ENCODE measurements around the gene SOS1. TPM values are rescaled to one million over a fixed set of nuclear protein-coding genes. Genes with fewer than 3 reads are reported as not detected.
"Not testable (repeated sequence)": the region's sequence is repeated elsewhere in the genome, so short reads cannot be mapped to it uniquely, and the experiment has no call there.

SOS1 gene
- total RNA-seq, 1 experiment from 2014 or later, result 28.7 TPM

DNA sequence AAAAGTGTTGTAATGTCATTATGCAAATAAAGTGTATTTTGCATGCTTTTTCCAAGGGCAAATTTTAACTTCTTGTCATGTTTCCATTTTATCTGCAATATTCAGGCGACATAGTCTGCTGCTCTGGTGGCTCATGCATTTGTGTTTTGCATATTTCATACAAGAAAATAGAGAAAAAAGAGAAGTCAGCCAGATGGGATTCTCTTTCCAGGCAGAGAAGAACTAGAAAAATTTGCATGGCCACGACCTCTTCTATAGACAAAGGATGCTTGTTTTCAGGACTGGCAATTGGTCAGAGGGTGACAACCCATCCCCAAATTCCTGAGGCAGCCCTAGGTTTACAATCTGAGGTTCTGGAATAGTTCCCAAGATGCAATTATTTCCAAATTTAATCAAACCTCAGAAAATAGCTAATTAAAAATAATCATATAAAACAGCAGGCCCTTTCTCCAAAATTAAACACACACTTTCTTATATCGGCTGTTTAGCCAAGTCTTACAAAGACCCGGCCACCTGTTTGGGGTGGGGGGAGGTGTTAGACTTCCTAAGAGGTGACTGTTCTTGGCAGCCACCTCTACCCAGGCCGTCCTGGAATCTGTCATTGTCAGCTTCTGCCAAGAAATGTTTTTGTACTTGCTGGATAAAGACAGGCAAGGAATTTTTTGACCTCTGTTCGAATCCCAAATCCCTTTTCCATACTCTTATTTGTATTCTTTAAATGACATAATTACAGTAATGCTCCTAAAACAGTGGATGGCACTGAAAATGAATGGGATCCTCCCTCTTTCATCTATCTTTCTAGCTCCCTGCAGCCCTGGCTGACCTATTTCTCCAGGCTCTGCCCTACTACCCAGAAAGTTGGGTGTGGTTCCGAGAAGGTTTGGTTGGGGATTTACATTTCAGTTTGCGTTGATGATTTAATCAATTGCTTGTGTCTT is 20.8 kb upstream of the SOS1 start:
- CTCF ChIA-PET, result no interaction called here
- DNase-seq (ENCODE audit: low read depth, low spot score) (no peak), ATAC-seq (no peak)

DNA sequence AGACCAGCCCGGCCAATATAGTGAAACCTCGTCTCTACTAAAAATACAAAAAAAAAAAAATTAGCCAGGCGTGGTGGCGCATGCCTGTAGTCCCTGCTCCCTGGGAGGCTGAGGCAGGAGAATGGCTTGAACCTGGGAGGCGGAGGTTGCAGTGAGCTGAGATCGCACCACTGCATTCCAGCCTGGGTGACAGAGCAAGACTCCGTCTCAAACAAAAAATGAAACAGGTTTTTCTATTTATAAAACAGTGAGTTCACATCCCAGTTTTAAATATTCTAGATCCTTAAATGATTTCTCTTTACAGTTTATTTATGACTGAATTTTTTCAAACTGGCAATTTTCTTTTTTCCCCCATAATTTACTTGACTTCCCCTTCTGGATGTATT is 20.1 kb upstream of the SOS1 start:
- BruUV-seq (replicated peaks); H3K27ac ChIP-seq (ENCODE audit: low read length); H3K4me3 ChIP-seq (ENCODE audit: low read depth in 2 of 2, low read length in 2 of 2); DNase-seq (ENCODE audit: low read depth, low spot score); H3K4me1 ChIP-seq (ENCODE audit: control insufficient read depth, insufficient read depth, low read length); H3K27me3 ChIP-seq (ENCODE audit: control insufficient read depth, insufficient read depth, low read length); H3K36me3 ChIP-seq (ENCODE audit: control insufficient read depth, insufficient read depth, low read length); intact Hi-C loops (cut with micrococcal nuclease; ENCODE audit: unreplicated experiment); POLR2A ChIA-PET; H3K9me3 ChIP-seq (ENCODE audit: control insufficient read depth, insufficient read depth, low read depth, low read length); CTCF ChIA-PET; ATAC-seq; in situ Hi-C loops (cut with HindIII; ENCODE audit: low pct_unique_long_range_greater_than_20kb, low sequenced_read_pairs): not testable (repeated sequence)

More for the DNA sequence above, 20.8 kb upstream of the SOS1 start:
- no peak overlapping the region for H3K4me3 ChIP-seq (ENCODE audit: low read depth in 2 of 2, low read length in 2 of 2)
- intact Hi-C loops (cut with micrococcal nuclease; ENCODE audit: unreplicated experiment) (no loop called here), in situ Hi-C loops (cut with HindIII; ENCODE audit: low pct_unique_long_range_greater_than_20kb, low sequenced_read_pairs) (no loop called here)
- TF ChIP-seq SIN3A (IDR thresholded peaks at IDR 0.05; ENCODE audit: borderline replicate concordance, insufficient read depth, low read depth, low read length), result no peak
- no peaks in the 10 kb centered on the region for H3K36me3 ChIP-seq (ENCODE audit: control insufficient read depth, insufficient read depth, low read length)
- no peaks in the 10 kb centered on the region for H3K9me3 ChIP-seq (ENCODE audit: control insufficient read depth, insufficient read depth, low read depth, low read length)
- H3K4me1 ChIP-seq (ENCODE audit: control insufficient read depth, insufficient read depth, low read length), result no peaks in the 10 kb centered on the region
- no peaks in the 10 kb centered on the region for H3K27me3 ChIP-seq (ENCODE audit: control insufficient read depth, insufficient read depth, low read length)
- POLR2A ChIA-PET, result no interaction called here
- no peak overlapping the region for H3K27ac ChIP-seq (ENCODE audit: low read length)
- no TSS peak for BruUV-seq (replicated peaks)

DNA sequence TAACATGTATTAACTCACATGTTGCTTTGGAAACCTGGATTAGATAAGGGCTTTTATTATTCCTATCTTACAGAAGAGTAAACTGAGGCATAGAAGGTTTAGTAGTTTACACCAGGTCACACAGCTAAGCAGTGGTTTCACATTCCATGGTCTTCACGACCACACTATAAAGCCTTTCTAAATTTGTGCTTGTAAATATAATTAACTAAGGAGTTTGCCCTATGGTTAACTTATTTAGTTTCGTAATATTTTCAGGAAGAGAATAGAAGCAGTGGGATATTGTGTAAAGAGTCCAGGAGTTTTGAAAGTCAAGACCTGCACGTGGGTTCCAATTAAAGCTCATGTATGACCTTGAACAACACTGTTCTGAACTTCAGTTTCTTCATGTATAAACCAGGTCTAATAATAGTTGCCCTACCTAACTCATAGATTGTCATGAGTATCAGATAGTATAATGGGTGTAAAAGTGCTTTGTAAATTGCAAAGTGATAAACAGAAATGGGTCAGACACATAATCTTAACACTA is 19.5 kb upstream of the SOS1 start:
- DNase-seq (ENCODE audit: low read depth, low spot score) (no peak), ATAC-seq (no peak)
- intact Hi-C loops (cut with micrococcal nuclease; ENCODE audit: unreplicated experiment) (no loop called here), in situ Hi-C loops (cut with HindIII; ENCODE audit: low pct_unique_long_range_greater_than_20kb, low sequenced_read_pairs) (no loop called here)
- no peaks in the 10 kb centered on the region for H3K36me3 ChIP-seq (ENCODE audit: control insufficient read depth, insufficient read depth, low read length)
- no peaks in the 10 kb centered on the region for H3K4me1 ChIP-seq (ENCODE audit: control insufficient read depth, insufficient read depth, low read length)
- H3K27ac ChIP-seq (ENCODE audit: low read length), result no peak overlapping the region; the same call in 1 of the 2 replicates
- TF ChIP-seq, protein P1, sequence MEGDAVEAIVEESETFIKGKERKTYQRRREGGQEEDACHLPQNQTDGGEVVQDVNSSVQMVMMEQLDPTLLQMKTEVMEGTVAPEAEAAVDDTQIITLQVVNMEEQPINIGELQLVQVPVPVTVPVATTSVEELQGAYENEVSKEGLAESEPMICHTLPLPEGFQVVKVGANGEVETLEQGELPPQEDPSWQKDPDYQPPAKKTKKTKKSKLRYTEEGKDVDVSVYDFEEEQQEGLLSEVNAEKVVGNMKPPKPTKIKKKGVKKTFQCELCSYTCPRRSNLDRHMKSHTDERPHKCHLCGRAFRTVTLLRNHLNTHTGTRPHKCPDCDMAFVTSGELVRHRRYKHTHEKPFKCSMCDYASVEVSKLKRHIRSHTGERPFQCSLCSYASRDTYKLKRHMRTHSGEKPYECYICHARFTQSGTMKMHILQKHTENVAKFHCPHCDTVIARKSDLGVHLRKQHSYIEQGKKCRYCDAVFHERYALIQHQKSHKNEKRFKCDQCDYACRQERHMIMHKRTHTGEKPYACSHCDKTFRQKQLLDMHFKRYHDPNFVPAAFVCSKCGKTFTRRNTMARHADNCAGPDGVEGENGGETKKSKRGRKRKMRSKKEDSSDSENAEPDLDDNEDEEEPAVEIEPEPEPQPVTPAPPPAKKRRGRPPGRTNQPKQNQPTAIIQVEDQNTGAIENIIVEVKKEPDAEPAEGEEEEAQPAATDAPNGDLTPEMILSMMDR (IDR thresholded peaks at IDR 0.05), result no peak
- TF ChIP-seq, protein P2, sequence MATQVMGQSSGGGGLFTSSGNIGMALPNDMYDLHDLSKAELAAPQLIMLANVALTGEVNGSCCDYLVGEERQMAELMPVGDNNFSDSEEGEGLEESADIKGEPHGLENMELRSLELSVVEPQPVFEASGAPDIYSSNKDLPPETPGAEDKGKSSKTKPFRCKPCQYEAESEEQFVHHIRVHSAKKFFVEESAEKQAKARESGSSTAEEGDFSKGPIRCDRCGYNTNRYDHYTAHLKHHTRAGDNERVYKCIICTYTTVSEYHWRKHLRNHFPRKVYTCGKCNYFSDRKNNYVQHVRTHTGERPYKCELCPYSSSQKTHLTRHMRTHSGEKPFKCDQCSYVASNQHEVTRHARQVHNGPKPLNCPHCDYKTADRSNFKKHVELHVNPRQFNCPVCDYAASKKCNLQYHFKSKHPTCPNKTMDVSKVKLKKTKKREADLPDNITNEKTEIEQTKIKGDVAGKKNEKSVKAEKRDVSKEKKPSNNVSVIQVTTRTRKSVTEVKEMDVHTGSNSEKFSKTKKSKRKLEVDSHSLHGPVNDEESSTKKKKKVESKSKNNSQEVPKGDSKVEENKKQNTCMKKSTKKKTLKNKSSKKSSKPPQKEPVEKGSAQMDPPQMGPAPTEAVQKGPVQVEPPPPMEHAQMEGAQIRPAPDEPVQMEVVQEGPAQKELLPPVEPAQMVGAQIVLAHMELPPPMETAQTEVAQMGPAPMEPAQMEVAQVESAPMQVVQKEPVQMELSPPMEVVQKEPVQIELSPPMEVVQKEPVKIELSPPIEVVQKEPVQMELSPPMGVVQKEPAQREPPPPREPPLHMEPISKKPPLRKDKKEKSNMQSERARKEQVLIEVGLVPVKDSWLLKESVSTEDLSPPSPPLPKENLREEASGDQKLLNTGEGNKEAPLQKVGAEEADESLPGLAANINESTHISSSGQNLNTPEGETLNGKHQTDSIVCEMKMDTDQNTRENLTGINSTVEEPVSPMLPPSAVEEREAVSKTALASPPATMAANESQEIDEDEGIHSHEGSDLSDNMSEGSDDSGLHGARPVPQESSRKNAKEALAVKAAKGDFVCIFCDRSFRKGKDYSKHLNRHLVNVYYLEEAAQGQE (IDR thresholded peaks at IDR 0.05; ENCODE audit: insufficient read depth in 1 of 2, low read depth in 2 of 2, low read length in 1 of 2), result no peak
- TF ChIP-seq POLR2AphosphoS5 (IDR thresholded peaks at IDR 0.05; ENCODE audit: low read depth, low read length) (no peak), SIN3A (IDR thresholded peaks at IDR 0.05; ENCODE audit: borderline replicate concordance, insufficient read depth, low read depth, low read length) (no peak), TCF7L2 (IDR thresholded peaks at IDR 0.05; ENCODE audit: low read depth, low read length) (no peak)
- H3K4me3 ChIP-seq (ENCODE audit: low read depth in 2 of 2, low read length in 2 of 2), result no peak overlapping the region
- BruUV-seq (replicated peaks), result no TSS peak
- no peaks in the 10 kb centered on the region for H3K9me3 ChIP-seq (ENCODE audit: control insufficient read depth, insufficient read depth, low read depth, low read length)
- ChIA-PET CTCF (no interaction called here), POLR2A (no interaction called here)
- no peaks in the 10 kb centered on the region for H3K27me3 ChIP-seq (ENCODE audit: control insufficient read depth, insufficient read depth, low read length)

Measured in Panc1 (cell line).